Astrocyte (in vitro differentiated cells and primary cell): ENCODE results near the gene RASGRF1.

Source experiments
- CTCF ChIP-seq: IDR thresholded peaks from 2 replicates; pipeline ENCODE4 v1.5.1; 2011; ENCODE audit warnings: low read depth, mild to moderate bottlenecking, inconsistent platforms, low read length, moderate library complexity; ENCODE audit not compliant: insufficient read depth
- EZH2 ChIP-seq: IDR thresholded peaks from 2 replicates; pipeline ENCODE4 v1.6.1; 2012; ENCODE audit warnings: mild to moderate bottlenecking, low read length, inconsistent platforms; ENCODE audit not compliant: insufficient read depth

GRCh38 chr15:79084308-79084968, 6.1 kb downstream of the RASGRF1 start:
- TF ChIP-seq EZH2: no peak
- no peak for TF ChIP-seq CTCF
